Measurements from ENCODE around the gene ITPRID2.

Gene ITPRID2

GRCh38 chr2:181907635-181908034, 16.1 kb downstream of the ITPRID2 start:
- no peak overlapping the region for H3K27ac Mint-ChIP-seq (ENCODE audit: low read depth)
- no peaks in the 10 kb centered on the region for H3K27me3 Mint-ChIP-seq
- H3K9me3 Mint-ChIP-seq = no peaks in the 10 kb centered on the region
- ATAC-seq (replicated peaks; ENCODE audit: extremely low read depth, poor library complexity, severe bottlenecking) = no peak
- H3K4me3 Mint-ChIP-seq = no peak overlapping the region
- no peak for DNase-seq (ENCODE audit: low spot score in 2 of 2)
- peaks cover 12% of the 10 kb centered on the region for H3K36me3 Mint-ChIP-seq (ENCODE audit: insufficient read depth)
- H3K4me1 Mint-ChIP-seq = no peaks in the 10 kb centered on the region

- no peaks in the 10 kb centered on the region for H3K4me1 Mint-ChIP-seq
- no peak for ATAC-seq (replicated peaks; ENCODE audit: extremely low read depth, poor library complexity, severe bottlenecking)
Measured at GRCh38 chr2:181910028-181910831, 18.7 kb downstream of the ITPRID2 start.

GRCh38 chr2:181911830-181912229, 20.3 kb downstream of the ITPRID2 start:
- Mint-ChIP-seq H3K27me3 (no peaks in the 10 kb centered on the region), H3K4me3 (no peak overlapping the region), H3K9me3 (no peaks in the 10 kb centered on the region), H3K4me1 (no peaks in the 10 kb centered on the region), H3K36me3 (ENCODE audit: insufficient read depth) (peaks cover 19% of the 10 kb centered on the region), H3K27ac (ENCODE audit: low read depth) (no peak overlapping the region)
- ATAC-seq (replicated peaks; ENCODE audit: extremely low read depth, poor library complexity, severe bottlenecking) (no peak), DNase-seq (ENCODE audit: low spot score in 2 of 2) (no peak)

More at GRCh38 chr2:181910028-181910831, 18.7 kb downstream of the ITPRID2 start:
- no peaks in the 10 kb centered on the region for H3K9me3 Mint-ChIP-seq
- no peak overlapping the region for H3K4me3 Mint-ChIP-seq
- H3K36me3 Mint-ChIP-seq (ENCODE audit: insufficient read depth) = peaks cover 11% of the 10 kb centered on the region
- DNase-seq (ENCODE audit: low spot score in 2 of 2) = no peak
- no peak overlapping the region for H3K27ac Mint-ChIP-seq (ENCODE audit: low read depth)
- H3K27me3 Mint-ChIP-seq = no peaks in the 10 kb centered on the region

GRCh38 chr2:181915102-181915501, 23.6 kb downstream of the ITPRID2 start:
- Mint-ChIP-seq H3K4me1 (no peaks in the 10 kb centered on the region), H3K36me3 (ENCODE audit: insufficient read depth) (peaks cover 29% of the 10 kb centered on the region), H3K27ac (ENCODE audit: low read depth) (no peak overlapping the region), H3K27me3 (no peaks in the 10 kb centered on the region), H3K9me3 (no peaks in the 10 kb centered on the region), H3K4me3 (no peak overlapping the region)
- DNase-seq (ENCODE audit: low spot score in 2 of 2) = no peak
- no peak for ATAC-seq (replicated peaks; ENCODE audit: extremely low read depth, poor library complexity, severe bottlenecking)

- peaks cover 2% of the 10 kb centered on the region for H3K4me1 Mint-ChIP-seq
- no peak for DNase-seq (ENCODE audit: low spot score in 2 of 2)
- peaks cover 27% of the 10 kb centered on the region for H3K36me3 Mint-ChIP-seq (ENCODE audit: insufficient read depth)
- no peaks in the 10 kb centered on the region for H3K27me3 Mint-ChIP-seq
- no peak overlapping the region for H3K27ac Mint-ChIP-seq (ENCODE audit: low read depth)
- no peaks in the 10 kb centered on the region for H3K9me3 Mint-ChIP-seq
- no peak overlapping the region for H3K4me3 Mint-ChIP-seq
- ATAC-seq (replicated peaks; ENCODE audit: extremely low read depth, poor library complexity, severe bottlenecking) = no peak
Measured at GRCh38 chr2:181916726-181917718, 25.5 kb downstream of the ITPRID2 start.

GRCh38 chr2:181918188-181918587, 26.7 kb downstream of the ITPRID2 start:
- peaks cover 6% of the 10 kb centered on the region for H3K4me1 Mint-ChIP-seq
- no peaks in the 10 kb centered on the region for H3K27me3 Mint-ChIP-seq
- ATAC-seq (replicated peaks; ENCODE audit: extremely low read depth, poor library complexity, severe bottlenecking) (no peak), DNase-seq (ENCODE audit: low spot score in 2 of 2) (no peak)
- no peak overlapping the region for H3K27ac Mint-ChIP-seq (ENCODE audit: low read depth)
- H3K9me3 Mint-ChIP-seq = no peaks in the 10 kb centered on the region
- peaks cover 32% of the 10 kb centered on the region for H3K36me3 Mint-ChIP-seq (ENCODE audit: insufficient read depth)
- H3K4me3 Mint-ChIP-seq = no peak overlapping the region

GRCh38 chr2:181923121-181923520, 31.6 kb downstream of the ITPRID2 start:
- no peaks in the 10 kb centered on the region for H3K27me3 Mint-ChIP-seq
- DNase-seq (ENCODE audit: low spot score in 2 of 2) (no peak), ATAC-seq (replicated peaks; ENCODE audit: extremely low read depth, poor library complexity, severe bottlenecking) (no peak)
- H3K4me3 Mint-ChIP-seq = no peak overlapping the region
- H3K36me3 Mint-ChIP-seq (ENCODE audit: insufficient read depth) = peaks cover 23% of the 10 kb centered on the region
- H3K9me3 Mint-ChIP-seq = no peaks in the 10 kb centered on the region
- no peak overlapping the region for H3K27ac Mint-ChIP-seq (ENCODE audit: low read depth)
- peaks cover 6% of the 10 kb centered on the region for H3K4me1 Mint-ChIP-seq

GRCh38 chr2:181924336-181924735, 32.8 kb downstream of the ITPRID2 start:
- ATAC-seq (replicated peaks; ENCODE audit: extremely low read depth, poor library complexity, severe bottlenecking) (no peak), DNase-seq (ENCODE audit: low spot score in 2 of 2) (no peak)
- H3K27me3 Mint-ChIP-seq = no peaks in the 10 kb centered on the region
- peaks cover 6% of the 10 kb centered on the region for H3K4me1 Mint-ChIP-seq
- H3K4me3 Mint-ChIP-seq = no peak overlapping the region
- peaks cover 15% of the 10 kb centered on the region for H3K36me3 Mint-ChIP-seq (ENCODE audit: insufficient read depth)
- no peak overlapping the region for H3K27ac Mint-ChIP-seq (ENCODE audit: low read depth)
- H3K9me3 Mint-ChIP-seq = no peaks in the 10 kb centered on the region

- Mint-ChIP-seq H3K9me3 (no peaks in the 10 kb centered on the region), H3K36me3 (ENCODE audit: insufficient read depth) (no peaks in the 10 kb centered on the region), H3K27ac (ENCODE audit: low read depth) (no peak overlapping the region), H3K4me1 (no peaks in the 10 kb centered on the region), H3K4me3 (no peak overlapping the region), H3K27me3 (peaks cover 15% of the 10 kb centered on the region)
- DNase-seq (ENCODE audit: low spot score in 2 of 2) = no peak
- no peak for ATAC-seq (replicated peaks; ENCODE audit: extremely low read depth, poor library complexity, severe bottlenecking)
Measured at GRCh38 chr2:181934694-181935093, 43.2 kb downstream of the ITPRID2 start.

- no peak overlapping the region for H3K27ac Mint-ChIP-seq (ENCODE audit: low read depth)
- H3K4me1 Mint-ChIP-seq = no peaks in the 10 kb centered on the region
- no peak for ATAC-seq (replicated peaks; ENCODE audit: extremely low read depth, poor library complexity, severe bottlenecking)
- H3K36me3 Mint-ChIP-seq (ENCODE audit: insufficient read depth) = no peaks in the 10 kb centered on the region
- H3K9me3 Mint-ChIP-seq = no peaks in the 10 kb centered on the region
- no peak overlapping the region for H3K4me3 Mint-ChIP-seq
- no peak for DNase-seq (ENCODE audit: low spot score in 2 of 2)
- peaks cover 41% of the 10 kb centered on the region for H3K27me3 Mint-ChIP-seq
Measured at GRCh38 chr2:181937473-181937872, 45.9 kb downstream of the ITPRID2 start.

GRCh38 chr2:181943411-181944124, 52.0 kb downstream of the ITPRID2 start:
- Mint-ChIP-seq H3K4me1 (no peaks in the 10 kb centered on the region), H3K36me3 (ENCODE audit: insufficient read depth) (no peaks in the 10 kb centered on the region)
- no peak for DNase-seq (ENCODE audit: low spot score in 2 of 2)

GRCh38 chr2:181944164-181944913, 52.8 kb downstream of the ITPRID2 start:
- H3K36me3 Mint-ChIP-seq (ENCODE audit: insufficient read depth) = no peaks in the 10 kb centered on the region
- no peaks in the 10 kb centered on the region for H3K9me3 Mint-ChIP-seq
- no peak overlapping the region for H3K4me3 Mint-ChIP-seq

More at GRCh38 chr2:181943411-181944124, 52.0 kb downstream of the ITPRID2 start:
- Mint-ChIP-seq H3K4me3 (no peak overlapping the region), H3K27me3 (peaks cover 72% of the 10 kb centered on the region), H3K27ac (ENCODE audit: low read depth) (no peak overlapping the region), H3K9me3 (no peaks in the 10 kb centered on the region)
- no peak for ATAC-seq (replicated peaks; ENCODE audit: extremely low read depth, poor library complexity, severe bottlenecking)

More at GRCh38 chr2:181944164-181944913, 52.8 kb downstream of the ITPRID2 start:
- Mint-ChIP-seq H3K27me3 (peaks cover 72% of the 10 kb centered on the region), H3K27ac (ENCODE audit: low read depth) (no peak overlapping the region), H3K4me1 (no peaks in the 10 kb centered on the region)
- no peak for DNase-seq (ENCODE audit: low spot score in 2 of 2)
- ATAC-seq (replicated peaks; ENCODE audit: extremely low read depth, poor library complexity, severe bottlenecking) = no peak

Measured in central memory CD8-positive, alpha-beta T cell (primary cell).